OCI-LY1 (cell line): ENCODE measurements around the gene NSG1.

Experiments
- CTCF ChIP-seq: fragments of 200-600 bp; sonication (generic), shearing (Covaris generic); IDR thresholded peaks from 2 replicates; pipeline ENCODE4 v1.5.1; 2017; ENCODE audit warnings: mild to moderate bottlenecking, antibody characterized with exemption, low read length, moderate library complexity, mixed read lengths
- EZH2 ChIP-seq: fragments of 200-600 bp; sonication (generic), shearing (Covaris generic); IDR thresholded peaks from 2 replicates; pipeline ENCODE4 v1.8.0; 2017; ENCODE audit warnings: borderline replicate concordance, mixed run types, mild to moderate bottlenecking, antibody characterized with exemption, low read length, moderate library complexity, mixed read lengths

GRCh38 chr4:4428966-4429875 lies 42.3 kb downstream of the NSG1 start:
- TF ChIP-seq CTCF: no peak
- TF ChIP-seq EZH2: no peak
